GM19463 (cell line): ENCODE results near the gene EDAR.

Experiments
- ATAC-seq: cut with Tn5 transposase; IDR thresholded peaks from one replicate; pipeline ENCODE4 v1.9.1; 2021; ENCODE audit warnings: mild to moderate bottlenecking, moderate library complexity; ENCODE audit not compliant: unreplicated experiment

The EDAR gene

GRCh38 chr2:108926561-108927380 lies 62.2 kb downstream of the EDAR start:
- no peak for ATAC-seq

GRCh38 chr2:108925735-108926134 lies 63.3 kb downstream of the EDAR start:
- ATAC-seq = no peak

- ATAC-seq = no peak
These were observed 63.7 kb downstream of the EDAR start for GRCh38 chr2:108925286-108925685.

- no peak for ATAC-seq
These were observed 64.3 kb downstream of the EDAR start for GRCh38 chr2:108924580-108925251.

GRCh38 chr2:108923736-108924579 lies 65.1 kb downstream of the EDAR start:
- ATAC-seq = no peak

- ATAC-seq = no peak
These were observed 65.9 kb downstream of the EDAR start for GRCh38 chr2:108923019-108923700.

- ATAC-seq = no peak
These were observed 66.7 kb downstream of the EDAR start for GRCh38 chr2:108922141-108922915.

- no peak for ATAC-seq
These were observed 67.7 kb downstream of the EDAR start for GRCh38 chr2:108921096-108922030.

GRCh38 chr2:108920686-108921085 lies 68.3 kb downstream of the EDAR start:
- ATAC-seq = no peak

- ATAC-seq = no peak
These were observed 69.2 kb downstream of the EDAR start for GRCh38 chr2:108919571-108920373.

GRCh38 chr2:108918941-108919341 lies 70.1 kb downstream of the EDAR start:
- ATAC-seq = no peak

GRCh38 chr2:108918156-108918874 lies 70.7 kb downstream of the EDAR start:
- ATAC-seq = no peak

- ATAC-seq = no peak
These were observed 71.5 kb downstream of the EDAR start for GRCh38 chr2:108917526-108917925.

- no peak for ATAC-seq
These were observed 72.1 kb downstream of the EDAR start for GRCh38 chr2:108916796-108917421.

GRCh38 chr2:108916122-108916795 lies 72.8 kb downstream of the EDAR start:
- no peak for ATAC-seq

GRCh38 chr2:108912629-108912902 lies 76.5 kb downstream of the EDAR start:
- no peak for ATAC-seq
